Left lobe of liver (tissue), 2 donors: ENCODE measurements around the gene C6orf132. TPM values are rescaled to one million over a fixed set of nuclear protein-coding genes. Genes with fewer than 3 reads are reported as not detected.
A peak's percentile ranks its signal among the peaks of the same experiment; 100 is the strongest.

ENCODE experiments used
- ATAC-seq: fragments of 200-7000 bp; cut with Tn5 transposase; one replicate; pipeline ENCODE4 v1.9.1; 2020; ENCODE audit warnings: mild to moderate bottlenecking, moderate library complexity
- DNase-seq: peaks from one replicate; pipeline ENCODE4 v3.0.0-alpha.2; 2020; ENCODE audit warnings: low spot score
- total RNA-seq: library from RNA; stranded (reverse); gene quantifications from one replicate; pipeline ENCODE4 v1.2.1, GENCODE V29; 2021
- donor health status: DM: no; HTN: no; CAD: no; lungs with moderate emphysema.
- donor health status: DM: no; HTN: yes; CAD: no.

Gene C6orf132
- total RNA-seq, 1 donor from 2014 or later: 0.38 TPM

DNA sequence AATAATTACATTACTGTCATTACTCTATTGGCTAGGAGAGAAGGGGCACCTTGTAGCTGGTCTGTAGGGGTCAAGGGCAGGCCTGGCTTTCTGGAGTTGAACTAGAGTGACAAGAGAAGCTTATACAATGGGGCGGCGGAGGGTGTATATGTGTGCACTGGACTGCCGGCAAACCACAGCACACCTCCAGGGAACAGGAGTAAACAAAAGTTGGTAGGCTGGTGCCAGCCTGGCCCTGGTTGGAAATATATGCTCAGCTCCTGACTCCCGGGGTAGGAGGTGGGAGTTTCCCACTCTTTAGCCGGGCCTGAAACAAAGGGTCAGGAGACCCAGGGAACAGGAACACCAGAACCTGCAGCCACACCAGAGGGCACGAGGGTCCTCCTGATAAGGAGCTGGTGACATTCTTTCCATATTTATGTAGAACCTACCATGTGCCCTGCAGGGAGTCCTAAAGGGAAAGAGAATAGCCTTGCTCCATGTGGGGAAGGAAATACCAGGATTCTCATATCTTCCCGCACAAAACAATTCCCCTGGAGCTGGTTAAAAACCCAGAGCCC, 5.1 kb downstream of the C6orf132 start:
- DNase-seq: no peak
- no peak for ATAC-seq

DNA sequence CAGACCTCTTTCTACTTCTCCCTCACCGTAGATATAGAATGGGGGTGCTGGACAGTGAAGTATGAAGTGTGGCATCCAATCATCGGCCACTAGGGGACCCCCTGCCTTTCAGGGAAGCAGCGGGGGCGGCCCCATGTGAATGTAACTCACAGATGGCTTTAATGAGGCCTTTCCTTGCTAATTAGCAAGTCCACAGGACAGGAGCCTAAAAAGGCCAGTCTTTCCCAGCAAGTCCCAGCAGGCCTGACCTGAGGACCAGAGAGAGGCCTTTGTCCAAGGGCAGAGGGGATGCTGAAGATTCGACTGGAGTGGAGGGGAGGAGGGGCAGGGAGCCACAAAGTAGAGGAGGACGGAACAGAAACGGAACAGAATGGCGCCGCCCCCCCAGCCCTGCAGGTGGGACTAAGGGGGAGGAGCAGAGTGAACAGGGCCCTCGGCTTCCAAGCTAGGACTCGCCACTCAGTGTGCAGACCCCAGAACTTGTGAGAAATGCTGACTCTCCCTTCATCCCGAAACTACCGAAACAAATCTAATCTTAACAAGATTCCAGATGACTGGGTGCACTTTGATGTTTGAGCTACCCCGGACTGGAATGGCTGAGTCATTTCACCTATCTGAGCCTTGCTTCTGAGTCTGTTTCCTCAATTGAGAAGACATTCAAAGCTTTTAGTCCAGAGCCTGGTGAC, 5.8 kb downstream of the C6orf132 start:
- no peak for DNase-seq
- no peak for ATAC-seq

DNA sequence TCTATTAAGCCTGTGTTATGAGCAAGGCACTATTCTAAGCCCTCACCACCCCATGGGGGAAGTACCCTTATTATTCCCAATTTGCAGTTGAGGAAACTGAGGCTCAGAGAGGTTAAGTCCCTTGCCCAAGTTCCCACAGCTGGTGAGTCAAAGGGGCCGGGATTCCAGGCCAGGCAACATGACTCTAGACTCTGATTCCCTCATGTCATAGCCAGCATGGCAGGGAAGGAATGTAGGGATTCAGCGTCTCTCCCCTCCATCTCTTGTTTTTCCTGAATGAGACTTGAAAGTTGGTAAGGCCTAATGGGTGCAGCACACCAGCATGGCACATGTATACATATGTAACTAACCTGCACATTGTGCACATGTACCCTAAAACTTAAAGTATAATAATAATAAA, 6.7 kb downstream of the C6orf132 start:
- ATAC-seq: no peak
- no peak for DNase-seq

DNA sequence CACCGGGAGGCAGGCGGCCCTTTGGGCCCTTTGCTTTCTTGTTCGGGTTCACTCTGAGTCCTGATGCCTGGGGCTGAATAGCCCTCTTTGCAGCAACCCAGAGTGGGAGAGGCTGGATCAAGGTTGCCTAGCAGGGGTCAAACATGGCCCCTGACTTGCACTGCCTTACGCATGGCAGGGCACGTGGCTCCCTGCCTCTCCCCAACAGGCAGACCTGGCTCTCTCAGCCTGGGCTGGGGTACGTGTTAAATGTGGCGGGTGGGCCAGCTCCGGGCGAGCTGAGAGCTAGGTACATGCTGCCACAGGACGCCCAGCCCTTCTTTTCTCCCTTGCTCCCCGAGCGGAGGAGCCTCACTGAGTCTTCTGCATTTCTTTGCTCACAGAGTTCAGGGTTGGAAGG, 7.3 kb downstream of the C6orf132 start:
- no peak for DNase-seq
- no peak for ATAC-seq

DNA sequence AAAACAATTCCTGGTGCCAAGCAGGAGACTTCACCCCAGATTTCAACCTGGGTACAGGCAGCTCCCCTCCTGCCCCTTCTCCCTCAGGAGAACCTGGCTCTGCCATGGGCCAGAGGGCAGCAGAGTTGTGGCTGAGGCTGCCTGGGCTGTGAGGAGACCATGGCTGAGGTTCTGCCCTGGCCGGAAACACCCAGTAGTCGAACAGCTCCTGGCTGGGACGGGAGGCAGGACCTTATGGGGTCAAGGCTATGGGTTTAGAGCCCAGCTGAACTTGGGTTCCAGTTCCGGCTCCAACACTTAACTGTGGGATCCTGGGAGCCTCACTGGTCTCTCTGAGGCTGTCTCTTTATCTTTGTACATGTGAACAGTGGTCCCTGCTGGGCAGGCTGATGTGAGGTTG, 8.5 kb downstream of the C6orf132 start:
- DNase-seq: no peak
- no peak for ATAC-seq

DNA sequence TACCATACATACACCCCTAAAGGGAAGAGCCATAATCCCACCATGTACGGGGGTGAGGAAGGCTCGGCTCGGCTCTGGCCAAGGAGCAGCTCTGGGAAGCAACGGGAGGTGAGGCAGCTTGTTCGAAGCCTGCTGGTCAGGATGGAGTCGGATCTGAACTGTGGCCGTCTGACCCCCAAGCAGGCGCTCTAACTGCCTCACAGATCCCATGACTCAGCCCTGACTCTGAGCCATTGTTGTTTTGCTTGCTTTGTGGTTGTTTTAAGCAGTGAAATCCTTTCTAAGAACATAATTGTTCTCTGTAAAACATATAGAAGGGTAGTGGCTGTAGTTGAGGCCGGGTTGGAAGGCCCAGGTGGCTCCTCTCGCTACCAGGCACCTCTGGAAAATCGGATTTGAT, 10.9 kb downstream of the C6orf132 start:
- ATAC-seq (no peak), DNase-seq (no peak)

DNA sequence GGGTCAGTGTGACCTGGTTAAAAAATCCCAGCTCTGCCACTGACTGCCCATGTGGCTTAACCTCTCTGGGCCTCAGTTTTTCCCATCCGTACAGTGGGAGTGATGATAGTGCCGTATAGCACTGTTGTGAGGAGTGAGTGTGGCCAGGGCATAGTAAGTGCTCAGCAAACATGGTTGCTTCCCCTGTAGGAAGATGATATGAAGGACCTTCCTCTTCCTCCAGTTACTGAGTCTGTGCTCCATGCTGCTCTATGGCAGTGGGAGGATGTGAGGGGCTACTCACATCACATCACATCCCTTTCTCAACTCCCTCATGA, 13.1 kb downstream of the C6orf132 start:
- no peak for ATAC-seq
- no peak for DNase-seq

DNA sequence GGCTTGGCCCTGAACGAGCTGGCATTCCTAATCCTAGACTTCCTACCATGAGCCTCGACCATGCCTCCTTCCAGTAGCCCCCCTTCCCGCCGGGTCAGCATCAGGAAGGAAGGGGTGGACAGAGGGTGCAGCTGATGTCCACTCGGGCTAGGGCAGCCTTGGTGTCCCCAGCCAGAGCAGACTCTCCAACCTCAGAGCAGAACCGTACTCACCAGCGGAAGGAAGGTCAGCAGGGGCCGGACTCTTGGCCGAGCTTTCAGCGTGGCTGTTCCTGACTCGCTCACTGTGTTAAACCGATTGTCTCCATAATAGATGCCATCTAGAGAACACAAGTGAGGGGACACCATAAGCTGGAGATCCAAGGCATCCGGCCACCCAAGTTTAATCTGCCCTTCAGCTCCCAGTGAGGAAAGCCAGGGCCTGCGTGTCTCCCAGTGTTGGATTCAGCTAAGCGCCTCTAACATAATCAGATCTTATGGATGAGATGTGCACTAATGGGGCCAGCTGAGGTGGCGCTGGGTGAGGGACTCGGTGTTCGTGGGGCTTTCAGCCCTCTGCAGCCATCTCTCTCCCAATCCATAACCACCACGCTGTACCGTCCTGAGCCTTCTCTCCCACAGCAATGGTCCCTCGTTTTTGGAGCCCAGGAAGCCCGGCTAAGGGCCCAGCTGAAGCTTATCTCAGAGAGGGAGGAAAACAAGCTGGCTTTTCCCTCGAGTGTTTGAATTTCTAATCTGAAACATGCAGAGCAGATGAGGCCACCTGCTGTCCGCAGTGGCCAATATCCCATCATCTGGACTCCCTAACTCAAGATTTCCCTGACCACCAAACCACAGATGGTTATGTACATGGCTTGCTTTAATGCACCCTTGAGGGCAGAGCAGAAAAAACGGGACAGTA, 13.7 kb downstream of the C6orf132 start:
- ATAC-seq (peak; percentile 67), DNase-seq (no peak)

DNA sequence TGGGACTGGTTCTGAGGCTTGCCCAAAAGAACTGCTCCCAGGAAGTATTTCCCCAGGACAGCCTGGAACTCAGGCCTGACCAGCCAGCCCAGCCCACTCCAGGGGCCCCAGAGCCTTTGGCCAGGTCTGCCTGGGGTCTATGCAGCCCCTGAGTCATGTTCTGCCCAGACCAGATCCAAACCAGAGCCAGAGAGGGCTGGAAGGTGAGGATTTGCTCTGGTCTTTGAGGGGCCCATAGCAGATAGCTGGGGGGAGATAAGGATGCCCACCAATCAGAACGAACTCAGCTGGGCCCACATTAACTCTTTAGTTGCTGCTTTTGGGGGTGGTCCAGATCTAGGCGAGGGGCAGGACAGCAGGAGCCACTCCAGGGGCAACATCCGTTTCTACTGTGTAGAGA, 16.8 kb downstream of the C6orf132 start:
- no peak for DNase-seq
- no peak for ATAC-seq

DNA sequence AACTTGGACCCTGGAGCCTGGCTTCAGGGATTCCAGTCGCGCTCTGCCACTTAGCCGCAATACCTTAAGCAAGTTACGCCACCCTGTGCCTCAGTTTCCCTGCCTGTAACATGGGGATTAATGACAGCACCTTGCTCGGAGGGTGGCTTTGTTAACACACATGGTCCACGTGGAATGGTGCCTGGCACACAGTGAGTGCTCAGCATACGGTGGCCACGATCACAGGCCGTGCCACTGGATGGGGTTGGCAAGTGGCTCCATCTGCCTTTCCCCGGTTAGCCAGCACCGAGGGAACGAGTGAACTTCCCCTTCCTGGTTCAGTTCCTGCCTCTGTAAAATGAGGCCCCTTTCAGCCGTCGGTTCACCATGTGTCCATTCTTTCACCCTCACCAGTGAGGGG, 17.2 kb downstream of the C6orf132 start:
- no peak for ATAC-seq
- DNase-seq: no peak

DNA sequence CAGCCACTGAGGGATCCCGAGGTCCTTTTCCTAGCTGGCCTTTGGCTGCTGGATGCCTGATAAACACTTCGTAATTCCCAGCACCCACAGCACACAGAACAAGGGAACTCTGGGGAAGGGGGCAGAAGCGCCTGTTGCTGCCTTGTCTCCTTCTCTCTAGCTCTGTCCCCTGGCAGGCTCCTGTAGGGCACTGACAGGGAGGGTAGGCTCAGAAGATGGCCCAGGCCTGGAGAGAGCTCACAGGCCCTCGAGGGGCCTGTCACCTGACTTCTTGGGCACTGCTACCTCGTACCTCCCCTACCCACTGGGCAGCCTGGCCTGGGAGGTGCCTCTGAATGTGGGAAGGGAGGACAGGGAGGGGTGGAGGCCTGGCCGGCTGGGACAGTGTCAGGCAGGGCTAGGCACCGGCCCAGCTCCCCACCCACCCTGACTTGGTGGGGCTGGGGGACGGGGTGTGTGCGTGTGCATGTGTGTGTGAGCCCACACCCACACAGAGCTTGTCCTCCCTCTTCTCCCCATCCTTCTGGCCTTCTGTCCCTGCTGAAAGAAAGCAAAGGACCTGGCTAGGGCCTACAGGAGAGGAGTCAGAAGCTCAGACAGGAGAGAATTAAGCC, 18.1 kb downstream of the C6orf132 start:
- DNase-seq: no peak

DNA sequence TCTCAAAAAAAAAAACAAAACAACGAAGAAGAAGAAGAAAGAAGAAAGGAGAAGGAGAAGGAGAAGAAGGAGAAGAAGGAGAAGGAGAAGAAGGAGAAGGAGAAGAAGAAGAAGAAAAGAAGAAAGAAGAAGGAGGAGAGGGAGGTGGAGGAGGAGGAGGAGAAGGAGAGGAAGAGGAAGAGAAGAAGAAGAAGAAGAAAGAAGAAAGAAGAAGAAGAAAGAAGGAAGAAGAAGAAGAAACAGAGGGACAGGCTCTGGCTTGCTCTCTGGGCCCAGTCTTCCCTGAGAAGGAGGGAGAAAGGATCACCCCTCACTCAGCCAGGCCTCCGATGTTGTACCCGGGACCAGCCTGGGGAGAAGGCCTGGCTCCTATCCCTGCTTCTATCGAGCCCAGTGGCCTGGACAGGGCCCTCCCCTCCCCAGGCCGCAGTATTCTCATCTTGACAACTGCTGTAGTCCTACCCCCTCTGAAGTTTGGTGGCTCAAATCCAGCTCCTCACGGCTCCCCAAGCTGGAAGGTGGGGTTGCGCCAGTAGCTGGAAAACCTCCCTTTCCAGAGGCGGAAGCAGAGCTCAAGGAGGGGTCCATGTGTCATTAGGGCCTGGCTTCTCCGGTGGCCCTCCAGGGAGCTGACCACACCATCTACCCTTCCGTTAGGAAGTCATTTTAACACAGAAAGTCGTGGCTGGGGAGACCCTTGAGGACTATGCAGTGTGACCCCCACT, 18.9 kb downstream of the C6orf132 start:
- no peak for ATAC-seq
- no peak for DNase-seq

More for the DNA sequence above, 18.1 kb downstream of the C6orf132 start:
- ATAC-seq: no peak

DNA sequence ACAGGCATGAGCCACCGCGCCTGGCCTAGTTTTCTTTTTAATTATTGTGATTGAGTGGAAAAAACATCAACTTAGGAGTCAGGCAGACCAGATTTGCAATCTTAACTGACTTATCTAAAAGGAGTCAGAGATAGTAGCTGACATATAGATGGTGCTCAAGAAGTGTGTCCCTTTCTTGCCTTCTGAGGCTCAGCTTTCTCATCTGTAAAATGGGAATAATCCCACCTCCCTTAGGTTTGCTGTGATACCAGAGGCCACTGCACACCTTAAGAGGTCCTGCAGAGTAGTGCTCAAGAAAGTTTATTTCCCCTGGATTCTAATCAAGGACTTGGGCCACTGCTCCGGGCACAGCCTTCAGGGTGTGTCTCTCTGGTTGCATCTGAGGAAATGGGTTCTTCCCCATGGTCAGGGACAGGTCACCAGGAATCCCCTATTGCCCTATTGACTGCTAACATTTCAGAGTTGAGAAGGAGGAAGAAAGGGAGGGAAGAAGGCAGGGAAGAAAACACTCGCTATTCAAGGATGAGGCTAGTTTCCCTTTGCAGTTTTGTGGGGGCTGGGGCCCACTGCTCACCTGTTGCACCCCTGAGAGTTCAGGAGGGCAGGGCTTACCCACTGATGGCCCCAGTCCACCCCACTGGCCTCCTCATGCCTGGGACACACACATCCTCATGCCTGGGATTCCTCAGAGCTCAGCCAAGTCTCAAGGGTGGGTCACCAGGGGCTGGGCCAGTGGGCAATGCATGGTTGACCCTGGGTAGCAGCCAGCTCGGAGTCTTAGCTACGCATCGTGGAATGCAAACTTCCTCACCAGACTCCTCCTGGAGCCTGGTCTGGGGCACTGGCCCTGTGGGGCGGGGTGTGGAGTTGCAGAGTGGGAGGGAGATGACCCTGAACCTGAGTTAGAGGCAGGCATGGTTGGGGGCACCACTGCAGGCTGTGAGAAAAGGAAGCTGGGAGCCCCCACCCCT, 21.2 kb downstream of the C6orf132 start:
- ATAC-seq (no peak), DNase-seq (no peak)

DNA sequence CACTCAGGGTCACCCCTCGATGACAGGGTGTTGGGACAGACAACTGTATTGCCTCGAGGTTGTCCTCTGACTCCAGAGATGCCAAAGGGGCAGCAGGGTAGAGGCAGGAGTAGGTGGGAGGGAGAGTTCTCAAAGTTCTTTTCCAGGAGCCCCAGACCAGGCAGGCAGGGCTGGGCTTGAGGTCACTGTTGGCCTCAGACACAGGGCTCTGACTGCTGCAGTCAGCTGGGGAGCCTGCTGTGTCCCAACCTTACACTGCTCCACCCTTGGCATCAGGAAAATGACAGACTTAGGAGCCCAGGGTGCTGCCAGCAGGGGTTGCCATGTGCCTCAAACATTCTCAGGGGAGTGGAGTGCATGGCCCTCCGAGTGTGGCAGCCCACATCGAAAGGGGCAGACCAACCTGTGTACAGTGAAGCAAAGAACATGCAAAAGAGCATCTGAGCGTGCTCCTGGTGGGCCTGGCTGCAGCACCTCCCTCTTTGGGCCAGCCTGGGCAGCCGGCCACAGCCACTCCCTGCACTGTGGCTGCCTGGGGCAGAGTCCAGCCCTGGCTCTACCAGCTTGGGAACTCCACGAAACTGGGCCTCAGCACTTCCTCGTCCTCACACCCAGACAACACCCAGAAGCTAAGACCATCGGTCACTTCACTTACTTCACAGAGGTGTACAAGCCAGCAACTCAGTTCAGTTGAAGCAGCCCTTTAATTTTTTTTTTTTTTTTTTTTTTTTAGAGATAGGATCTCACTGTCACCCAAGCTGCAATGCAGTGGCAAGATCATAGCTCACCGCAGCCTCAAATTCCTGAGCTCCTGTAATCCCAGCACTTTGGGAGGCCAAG, 24.0 kb downstream of the C6orf132 start:
- DNase-seq (peak; percentile 92), ATAC-seq (peak; percentile 90)

DNA sequence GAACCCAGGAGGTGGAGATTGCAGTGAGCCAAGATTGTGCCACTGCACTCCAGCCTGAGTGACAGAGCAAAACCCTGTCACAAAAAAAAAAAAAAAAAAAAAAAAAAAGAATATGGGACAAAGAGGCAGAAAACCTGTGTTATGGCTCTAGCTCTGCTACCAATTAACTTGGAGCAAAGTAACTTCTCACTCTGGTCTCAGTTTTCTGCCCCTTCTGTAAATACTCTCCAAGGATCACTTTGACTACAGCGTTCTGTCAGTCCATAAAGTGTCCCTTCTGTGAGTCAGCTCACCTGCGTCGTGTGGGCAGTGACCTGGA, 24.6 kb downstream of the C6orf132 start:
- DNase-seq (no peak), ATAC-seq (no peak)

DNA sequence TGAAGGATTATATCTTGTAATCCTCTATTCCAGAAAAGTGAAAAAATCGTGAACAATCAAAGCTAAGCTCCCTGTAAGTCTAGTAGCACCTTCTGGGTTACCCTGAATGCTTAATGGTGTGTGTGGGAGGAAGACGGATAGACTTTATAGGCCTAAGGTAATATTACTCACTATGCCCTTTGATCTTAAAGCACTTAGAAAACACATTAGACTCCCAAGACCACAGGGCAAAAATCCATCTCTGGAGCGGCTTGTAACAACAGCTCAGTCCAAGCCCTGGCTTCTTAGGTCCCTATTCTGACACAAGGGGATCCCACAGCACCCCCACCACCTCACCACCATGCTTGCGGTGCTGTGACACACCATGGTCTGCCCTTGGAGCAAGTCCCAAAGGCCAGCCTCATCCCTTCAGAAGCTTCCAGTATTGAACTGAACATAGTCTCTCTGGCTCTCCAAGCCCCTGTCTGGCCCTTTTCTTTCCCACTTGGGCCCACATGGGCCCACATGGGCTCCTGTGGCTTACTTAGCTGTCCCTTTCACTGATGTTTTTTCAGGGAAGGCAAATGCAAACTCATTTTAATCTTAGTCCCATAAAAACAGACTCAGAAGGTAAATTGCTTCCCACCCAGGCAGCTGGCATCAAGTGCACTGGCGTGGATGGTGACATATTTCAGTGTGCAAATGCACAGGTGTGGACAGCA, 28.3 kb downstream of the C6orf132 start:
- ATAC-seq (no peak), DNase-seq (no peak)

DNA sequence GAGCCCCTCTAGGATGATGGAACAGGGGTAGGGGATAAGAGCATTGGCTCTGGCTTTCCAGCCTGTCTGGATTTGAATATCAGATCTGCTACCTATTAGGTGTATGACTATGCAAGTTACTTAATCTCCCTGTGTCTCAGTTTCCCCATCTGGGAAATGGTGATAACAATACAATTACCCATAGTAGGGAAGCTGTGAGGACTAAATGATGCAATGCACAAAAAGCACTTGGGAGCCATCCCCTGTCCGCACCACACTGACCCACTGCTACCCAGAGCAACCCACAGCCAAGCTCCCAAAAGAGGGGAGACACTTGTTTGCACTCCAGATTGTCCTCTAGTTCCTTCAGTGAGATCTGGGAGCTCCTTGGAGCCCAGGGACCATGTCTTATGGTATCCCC, 30.1 kb downstream of the C6orf132 start:
- DNase-seq (no peak), ATAC-seq (no peak)

DNA sequence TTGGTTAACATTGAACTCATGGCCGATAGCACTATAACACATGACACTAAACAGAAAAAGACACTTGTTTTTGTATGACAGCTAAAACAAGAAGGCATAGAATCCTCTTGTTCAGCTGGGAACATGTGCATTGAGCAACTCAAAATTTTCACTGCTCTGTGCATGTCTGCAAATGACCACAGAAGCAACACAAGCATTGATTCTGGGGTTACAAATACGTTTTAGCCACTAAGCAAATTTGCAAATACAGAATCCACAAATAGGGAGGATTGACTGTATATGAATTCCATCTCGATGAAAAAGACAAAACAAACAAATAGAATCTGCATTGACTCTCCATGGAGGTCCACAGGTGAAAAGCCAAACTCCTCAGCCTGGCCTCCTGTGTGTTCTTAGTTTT, 31.7 kb downstream of the C6orf132 start:
- ATAC-seq (no peak), DNase-seq (no peak)

DNA sequence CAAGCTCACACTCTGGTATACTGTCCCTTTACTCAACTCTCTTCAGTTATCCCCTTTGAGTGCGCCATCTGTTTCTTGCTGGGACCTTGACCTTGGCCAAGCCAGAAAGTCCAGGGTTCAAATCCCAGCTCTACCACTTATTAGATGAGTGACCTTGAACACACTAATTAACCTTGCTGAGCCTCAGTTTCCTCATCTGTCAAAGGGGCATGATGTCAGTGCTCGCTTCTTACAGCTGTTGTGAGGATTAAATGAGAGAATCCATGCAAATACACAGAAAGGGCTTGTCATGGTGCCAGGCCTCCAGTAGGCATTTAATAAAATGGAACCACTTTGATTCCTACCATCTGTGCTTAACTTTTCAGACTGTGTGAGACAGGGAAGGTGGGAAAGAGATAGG, 34.3 kb downstream of the C6orf132 start:
- no peak for DNase-seq
- no peak for ATAC-seq
